ENCODE data around the gene MRS2. TPM values are rescaled to one million over a fixed set of nuclear protein-coding genes. Genes with fewer than 3 reads are reported as not detected.

Gene MRS2
- total RNA-seq, 1 experiment from 2014 or later = 85.8 TPM

- no peak overlapping the region for H3K14ac ChIP-seq (ENCODE audit: insufficient read depth, low read length)
- H3K23ac ChIP-seq (ENCODE audit: insufficient read length, low read depth, low read length) = no peak overlapping the region
- H3K4me1 ChIP-seq (ENCODE audit: insufficient read depth, low read length) = no peaks in the 10 kb centered on the region
- no peaks in the 10 kb centered on the region for H3K79me1 ChIP-seq (ENCODE audit: insufficient read depth, low read depth, low read length, poor library complexity, severe bottlenecking)
- H2AFZ ChIP-seq (ENCODE audit: low read length) = no peak overlapping the region
- no peaks in the 10 kb centered on the region for H3K23me2 ChIP-seq (ENCODE audit: insufficient read length, low read depth, low read length, poor library complexity, severe bottlenecking)
- H3K4me1 Mint-ChIP-seq = no peaks in the 10 kb centered on the region
- H3K9me3 ChIP-seq (ENCODE audit: control insufficient read depth, low read depth, low read length) = no peaks in the 10 kb centered on the region
- no peak overlapping the region for H3K18ac ChIP-seq (ENCODE audit: insufficient read length, low read depth, low read length)
- H3K36me3 Mint-ChIP-seq (ENCODE audit: insufficient read depth in 1 of 3, low read depth in 3 of 3) = peaks cover 3 to 31% (median 23%) of the 10 kb centered on the region in 3 experiments; a peak in 6 of 7 replicates
- no peak overlapping the region for H2BK120ac ChIP-seq (ENCODE audit: low read depth, low read length, poor library complexity, severe bottlenecking)
- H4K8ac ChIP-seq (replicated peaks; ENCODE audit: insufficient read length, low read depth, low read length) = no peak overlapping the region
- no peak overlapping the region for H3K4me2 ChIP-seq (ENCODE audit: insufficient read depth, insufficient read length, low read length)
- peaks cover 2% of the 10 kb centered on the region for H4K20me1 ChIP-seq (ENCODE audit: control insufficient read depth, insufficient read depth, insufficient read length)
- H3K27me3 Mint-ChIP-seq (ENCODE audit: low read depth) = no peaks in the 10 kb centered on the region
- H3K27me3 ChIP-seq (ENCODE audit: insufficient read depth, low read length) = no peaks in the 10 kb centered on the region
- H3K4me3 Mint-ChIP-seq = no peak overlapping the region
- H3K9me3 Mint-ChIP-seq = peaks cover 0 to 3% of the 10 kb centered on the region in 2 experiments; a peak in 1 of 5 replicates
- no peak overlapping the region for H3K56ac ChIP-seq (ENCODE audit: insufficient read length, low read depth, low read length)
- DNase-seq = no peak
- no peak overlapping the region for H2BK15ac ChIP-seq (ENCODE audit: low read depth, low read length)
- WGBS (ENCODE audit: extremely low coverage, insufficient read length, low lambda C conversion rate) = no CpG with 5 or more reads among the region's 2 CpGs
- H4K5ac ChIP-seq (ENCODE audit: insufficient read length, low read depth, low read length) = no peak overlapping the region
- H3K4ac ChIP-seq (ENCODE audit: low read depth, low read length) = no peak overlapping the region
- H2BK20ac ChIP-seq (ENCODE audit: low read depth, low read length, poor library complexity, severe bottlenecking) = no peak overlapping the region
- H3T11ph ChIP-seq (ENCODE audit: low read length) = no peak overlapping the region
- no peak overlapping the region for H2BK12ac ChIP-seq (ENCODE audit: insufficient read length, low read depth, low read length)
- no peak overlapping the region for H2AK5ac ChIP-seq (ENCODE audit: insufficient read length, low read length)
- no peak overlapping the region for H3K27ac ChIP-seq (ENCODE audit: insufficient read length, low read depth, low read length)
- no peak overlapping the region for H3K27ac Mint-ChIP-seq
- TF ChIP-seq, protein P1, sequence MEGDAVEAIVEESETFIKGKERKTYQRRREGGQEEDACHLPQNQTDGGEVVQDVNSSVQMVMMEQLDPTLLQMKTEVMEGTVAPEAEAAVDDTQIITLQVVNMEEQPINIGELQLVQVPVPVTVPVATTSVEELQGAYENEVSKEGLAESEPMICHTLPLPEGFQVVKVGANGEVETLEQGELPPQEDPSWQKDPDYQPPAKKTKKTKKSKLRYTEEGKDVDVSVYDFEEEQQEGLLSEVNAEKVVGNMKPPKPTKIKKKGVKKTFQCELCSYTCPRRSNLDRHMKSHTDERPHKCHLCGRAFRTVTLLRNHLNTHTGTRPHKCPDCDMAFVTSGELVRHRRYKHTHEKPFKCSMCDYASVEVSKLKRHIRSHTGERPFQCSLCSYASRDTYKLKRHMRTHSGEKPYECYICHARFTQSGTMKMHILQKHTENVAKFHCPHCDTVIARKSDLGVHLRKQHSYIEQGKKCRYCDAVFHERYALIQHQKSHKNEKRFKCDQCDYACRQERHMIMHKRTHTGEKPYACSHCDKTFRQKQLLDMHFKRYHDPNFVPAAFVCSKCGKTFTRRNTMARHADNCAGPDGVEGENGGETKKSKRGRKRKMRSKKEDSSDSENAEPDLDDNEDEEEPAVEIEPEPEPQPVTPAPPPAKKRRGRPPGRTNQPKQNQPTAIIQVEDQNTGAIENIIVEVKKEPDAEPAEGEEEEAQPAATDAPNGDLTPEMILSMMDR (conservative IDR thresholded peaks at IDR 0.05) = no peak
- H3K79me2 ChIP-seq (ENCODE audit: insufficient read depth, low read length) = no peaks in the 10 kb centered on the region
- no peak overlapping the region for H2BK5ac ChIP-seq (ENCODE audit: insufficient read length, low read length)
- H4K91ac ChIP-seq (ENCODE audit: insufficient read length, low read depth, low read length) = no peak overlapping the region
- no peak overlapping the region for H3K9ac ChIP-seq (ENCODE audit: extremely low read depth, insufficient read length, low read length)
Observed at GRCh38 chr6:24428615-24429014, 25.9 kb downstream of the MRS2 start.

All from H9 (cell line).